H9 (cell line): ENCODE measurements around the gene PI4KB. TPM values are rescaled to one million over a fixed set of nuclear protein-coding genes. Genes with fewer than 3 reads are reported as not detected.
A peak's percentile ranks its signal among the peaks of the same experiment; 100 is the strongest.

Experiments used
- DNase-seq: peaks from one replicate; pipeline ENCODE4 v3.0.0-alpha.2; 2017
- H2AFZ ChIP-seq: one replicate; pipeline ENCODE4 v1.6.1; 2013; ENCODE audit warnings: mild to moderate bottlenecking, low read length, control low read depth, moderate library complexity
- H2AK5ac ChIP-seq: 2 replicates; pipeline ENCODE4 v1.6.1; 2013; ENCODE audit warnings: low read length, control low read depth, mixed read lengths; ENCODE audit not compliant: insufficient read length
- H2BK120ac ChIP-seq: one replicate; pipeline ENCODE4 v1.6.1; 2013; ENCODE audit warnings: low read depth, mild to moderate bottlenecking, low read length, control low read depth, inconsistent platforms; ENCODE audit not compliant: poor library complexity, severe bottlenecking
- H2BK12ac ChIP-seq: 2 replicates; pipeline ENCODE4 v1.6.1; 2013; ENCODE audit warnings: low read length, control low read depth, mixed read lengths, low read depth; ENCODE audit not compliant: insufficient read length
- H2BK15ac ChIP-seq: 2 replicates; pipeline ENCODE4 v1.6.1; 2013; ENCODE audit warnings: low read depth, low read length, control low read depth
- H2BK20ac ChIP-seq: one replicate; pipeline ENCODE4 v1.6.1; 2013; ENCODE audit warnings: low read depth, mild to moderate bottlenecking, low read length, control low read depth, inconsistent platforms; ENCODE audit not compliant: poor library complexity, severe bottlenecking
- H2BK5ac ChIP-seq: 2 replicates; pipeline ENCODE4 v1.6.1; 2013; ENCODE audit warnings: low read length, control low read depth, mixed read lengths; ENCODE audit not compliant: insufficient read length
- H3K14ac ChIP-seq: 2 replicates; pipeline ENCODE4 v1.6.1; 2013; ENCODE audit warnings: low read length, control low read depth; ENCODE audit not compliant: insufficient read depth
- H3K18ac ChIP-seq: 2 replicates; pipeline ENCODE4 v1.6.1; 2013; ENCODE audit warnings: low read depth, mild to moderate bottlenecking, mixed read lengths, low read length, control low read depth; ENCODE audit not compliant: insufficient read length
- H3K23ac ChIP-seq: 2 replicates; pipeline ENCODE4 v1.6.1; 2013; ENCODE audit warnings: low read length, control low read depth, mixed read lengths, low read depth; ENCODE audit not compliant: insufficient read length
- H3K23me2 ChIP-seq: 2 replicates; pipeline ENCODE4 v1.6.1; 2013; ENCODE audit warnings: low read depth, mild to moderate bottlenecking, mixed read lengths, low read length, control low read depth; ENCODE audit not compliant: insufficient read length, poor library complexity, severe bottlenecking
- H3K27ac ChIP-seq: 2 replicates; pipeline ENCODE4 v1.5.1; 2013; ENCODE audit warnings: low read length, control low read depth, mixed read lengths, low read depth; ENCODE audit not compliant: insufficient read length
- H3K27me3 ChIP-seq: 2 replicates; pipeline ENCODE4 v1.6.1; 2013; ENCODE audit warnings: low read length, control low read depth, inconsistent platforms; ENCODE audit not compliant: insufficient read depth
- H3K4ac ChIP-seq: 2 replicates; pipeline ENCODE4 v1.6.1; 2013; ENCODE audit warnings: low read depth, mild to moderate bottlenecking, control low read depth, inconsistent platforms, low read length, moderate library complexity
- H3K4me1 ChIP-seq: 2 replicates; pipeline ENCODE4 v1.6.1; 2013; ENCODE audit warnings: low read length, control low read depth, inconsistent platforms; ENCODE audit not compliant: insufficient read depth
- H3K4me2 ChIP-seq: 2 replicates; pipeline ENCODE4 v1.6.1; 2013; ENCODE audit warnings: low read length, control low read depth, mixed read lengths; ENCODE audit not compliant: insufficient read length, insufficient read depth
- H3K56ac ChIP-seq: 2 replicates; pipeline ENCODE4 v1.6.1; 2013; ENCODE audit warnings: low read depth, mild to moderate bottlenecking, mixed read lengths, low read length, control low read depth; ENCODE audit not compliant: insufficient read length
- H3K79me1 ChIP-seq: 2 replicates; pipeline ENCODE4 v1.6.1; 2013; ENCODE audit warnings: low read depth, mild to moderate bottlenecking, moderate library complexity, low read length, control low read depth, inconsistent platforms; ENCODE audit not compliant: insufficient read depth, poor library complexity, severe bottlenecking
- H3K79me2 ChIP-seq: 2 replicates; pipeline ENCODE4 v1.6.1; 2013; ENCODE audit warnings: low read length, control low read depth, inconsistent platforms; ENCODE audit not compliant: insufficient read depth
- H3K9ac ChIP-seq: 2 replicates; pipeline ENCODE4 v1.6.1; 2013; ENCODE audit warnings: low read length, control low read depth, mixed read lengths; ENCODE audit not compliant: insufficient read length; ENCODE audit errors: extremely low read depth
- H3K9me3 ChIP-seq: one replicate; pipeline ENCODE4 v1.6.1; 2013; ENCODE audit warnings: low read depth, low read length, inconsistent platforms; ENCODE audit not compliant: control insufficient read depth
- H3T11ph ChIP-seq: one replicate; pipeline ENCODE4 v1.6.1; 2013; ENCODE audit warnings: mild to moderate bottlenecking, low read length, control low read depth, inconsistent platforms
- H4K20me1 ChIP-seq: one replicate; pipeline ENCODE4 v1.6.1; 2013; ENCODE audit not compliant: control insufficient read depth, insufficient read length, insufficient read depth
- H4K5ac ChIP-seq: 2 replicates; pipeline ENCODE4 v1.6.1; 2013; ENCODE audit warnings: low read depth, mild to moderate bottlenecking, mixed read lengths, low read length, control low read depth; ENCODE audit not compliant: insufficient read length
- H4K8ac ChIP-seq: replicated peaks from 2 replicates; pipeline ENCODE4 v1.6.1; 2013; ENCODE audit warnings: low read length, control low read depth, mixed read lengths, low read depth; ENCODE audit not compliant: insufficient read length
- H4K91ac ChIP-seq: 2 replicates; pipeline ENCODE4 v1.6.1; 2013; ENCODE audit warnings: low read depth, mild to moderate bottlenecking, moderate library complexity, mixed read lengths, low read length, control low read depth; ENCODE audit not compliant: insufficient read length
- H3K27ac Mint-ChIP-seq, 3 experiments: 2 replicates in 2 of 3; 3 replicates in 1 of 3; pipeline ENCODE4 v1.8.0; 2020 to 2021; ENCODE audit warnings: mixed read lengths in 3 of 3, mild to moderate bottlenecking in 1 of 3, moderate library complexity in 1 of 3
- H3K27me3 Mint-ChIP-seq: 2 replicates; pipeline ENCODE4 v1.8.0; 2021; ENCODE audit warnings: low read depth, mild to moderate bottlenecking, moderate library complexity, mixed read lengths
- H3K36me3 Mint-ChIP-seq, 3 experiments: 2 replicates in 2 of 3; 3 replicates in 1 of 3; pipeline ENCODE4 v1.8.0; 2020 to 2021; ENCODE audit warnings: low read depth in 3 of 3, mixed read lengths in 3 of 3; ENCODE audit not compliant: insufficient read depth in 1 of 3
- H3K4me1 Mint-ChIP-seq, 2 experiments: 2 replicates each; pipeline ENCODE4 v1.8.0; 2020; ENCODE audit warnings: mixed read lengths in 2 of 2
- H3K4me3 Mint-ChIP-seq, 2 experiments: 2 replicates in 1 of 2; 3 replicates in 1 of 2; pipeline ENCODE4 v1.8.0; 2020 to 2021; ENCODE audit warnings: mild to moderate bottlenecking in 2 of 2, mixed read lengths in 2 of 2, moderate library complexity in 1 of 2
- H3K9me3 Mint-ChIP-seq, 2 experiments: 2 replicates in 1 of 2; 3 replicates in 1 of 2; pipeline ENCODE4 v1.8.0; 2020; ENCODE audit warnings: mild to moderate bottlenecking in 2 of 2, mixed read lengths in 2 of 2, moderate library complexity in 1 of 2
- WGBS: extraction: QIAGEN DNeasy Blood & Tissue Kit; methylation state at CpG from one replicate; pipeline ENCODE4 v1.1.7; 2013; ENCODE audit warnings: missing lambda C conversion rate, low lambda C conversion rate, mixed read lengths; ENCODE audit not compliant: insufficient read length; ENCODE audit errors: extremely low coverage; 5-methylcytosine and 5-hydroxymethylcytosine counted together
- total RNA-seq: library from RNA; stranded (reverse); gene quantifications from 2 replicates; pipeline ENCODE4 v1.2.1, GENCODE V29; 2021
- TF ChIP-seq, protein P1 (sequence below): fragments of 200-600 bp; sonication (generic); conservative IDR thresholded peaks from 3 replicates; pipeline ENCODE4 v1.8.0; 2021; ENCODE audit warnings: antibody characterized with exemption, mild to moderate bottlenecking

Gene PI4KB
- total RNA-seq, 1 experiment from 2014 or later: 39.1 TPM

DNA sequence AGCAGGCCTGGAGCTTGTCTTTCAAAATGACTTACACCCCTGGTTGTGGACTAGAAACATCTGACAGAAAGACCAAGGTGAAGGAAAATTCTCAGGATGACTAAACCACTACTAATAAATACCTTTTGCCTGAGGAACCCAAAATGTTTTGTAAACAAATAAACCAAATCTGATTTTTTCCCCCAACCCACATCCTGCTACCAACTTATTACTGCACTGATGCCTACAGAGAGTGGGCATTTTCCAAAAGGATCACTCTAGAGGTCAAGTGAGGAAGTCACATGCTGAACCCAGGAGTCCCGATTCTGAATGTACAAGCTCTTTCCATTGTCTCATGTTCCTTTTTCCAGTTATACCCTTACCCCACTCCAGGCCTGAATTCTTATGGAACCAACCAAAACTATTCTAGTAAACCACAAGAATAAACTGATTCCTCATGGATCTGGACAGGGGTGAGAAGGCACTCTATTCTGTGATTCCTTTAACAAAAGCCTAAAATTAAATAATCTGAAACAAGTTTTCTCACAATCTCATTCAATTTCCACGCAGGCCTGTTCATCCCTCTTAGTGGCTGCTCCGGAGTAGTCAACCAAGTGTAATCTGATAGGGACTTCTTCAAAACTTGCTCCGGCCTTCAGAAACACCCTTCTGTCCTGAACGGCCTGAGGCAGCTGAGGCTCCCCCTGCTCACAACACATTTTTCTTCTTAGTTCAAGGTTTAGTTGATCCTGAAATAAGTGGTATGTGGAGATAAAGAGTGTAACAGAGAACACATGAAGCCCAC lies 1.4 kb downstream of the PI4KB start:
- H2BK12ac ChIP-seq: no peak overlapping the region
- H3K56ac ChIP-seq: no peak overlapping the region
- no peaks in the 10 kb centered on the region for H3K79me1 ChIP-seq
- H3K18ac ChIP-seq: no peak overlapping the region
- WGBS: no CpG with 5 or more reads among the region's 5 CpGs
- H3K27ac Mint-ChIP-seq: peak overlapping the region in 2 of 3 experiments; percentile 16 to 64; a peak in 2 of 7 replicates
- H2BK20ac ChIP-seq: no peak overlapping the region
- H3K27ac ChIP-seq: no peak overlapping the region
- no peak overlapping the region for H4K91ac ChIP-seq
- DNase-seq: no peak
- H3K36me3 Mint-ChIP-seq: peaks cover 8 to 37% (median 20%) of the 10 kb centered on the region in 3 experiments; a peak in 6 of 7 replicates
- no peaks in the 10 kb centered on the region for H3K27me3 ChIP-seq
- H4K20me1 ChIP-seq: no peaks in the 10 kb centered on the region
- no peak overlapping the region for H4K8ac ChIP-seq
- H2BK120ac ChIP-seq: no peak overlapping the region
- no peak overlapping the region for H3K14ac ChIP-seq
- no peak overlapping the region for H2BK15ac ChIP-seq
- H3K9ac ChIP-seq: peak overlapping the region; percentile 33
- peak overlapping the region; percentile 67 for H3K4me2 ChIP-seq
- H3K9me3 Mint-ChIP-seq: no peaks in the 10 kb centered on the region
- peaks cover 3% of the 10 kb centered on the region; the same call in 1 of the 2 replicates for H3K27me3 Mint-ChIP-seq
- H2AK5ac ChIP-seq: no peak overlapping the region
- H3K4me1 Mint-ChIP-seq: peaks cover 15% of the 10 kb centered on the region in 2 experiments
- no peak overlapping the region for H2AFZ ChIP-seq
- H3K4ac ChIP-seq: no peak overlapping the region
- no peak overlapping the region for H4K5ac ChIP-seq
- H3T11ph ChIP-seq: no peak overlapping the region
- H3K79me2 ChIP-seq: no peaks in the 10 kb centered on the region
- H3K23me2 ChIP-seq: peaks cover 13% of the 10 kb centered on the region
- no peaks in the 10 kb centered on the region for H3K9me3 ChIP-seq
- H2BK5ac ChIP-seq: no peak overlapping the region
- peak overlapping the region; percentile 88 to 89 for H3K4me3 Mint-ChIP-seq
- H3K4me1 ChIP-seq: no peaks in the 10 kb centered on the region; the same call in 1 of the 2 replicates
- TF ChIP-seq, protein P1, sequence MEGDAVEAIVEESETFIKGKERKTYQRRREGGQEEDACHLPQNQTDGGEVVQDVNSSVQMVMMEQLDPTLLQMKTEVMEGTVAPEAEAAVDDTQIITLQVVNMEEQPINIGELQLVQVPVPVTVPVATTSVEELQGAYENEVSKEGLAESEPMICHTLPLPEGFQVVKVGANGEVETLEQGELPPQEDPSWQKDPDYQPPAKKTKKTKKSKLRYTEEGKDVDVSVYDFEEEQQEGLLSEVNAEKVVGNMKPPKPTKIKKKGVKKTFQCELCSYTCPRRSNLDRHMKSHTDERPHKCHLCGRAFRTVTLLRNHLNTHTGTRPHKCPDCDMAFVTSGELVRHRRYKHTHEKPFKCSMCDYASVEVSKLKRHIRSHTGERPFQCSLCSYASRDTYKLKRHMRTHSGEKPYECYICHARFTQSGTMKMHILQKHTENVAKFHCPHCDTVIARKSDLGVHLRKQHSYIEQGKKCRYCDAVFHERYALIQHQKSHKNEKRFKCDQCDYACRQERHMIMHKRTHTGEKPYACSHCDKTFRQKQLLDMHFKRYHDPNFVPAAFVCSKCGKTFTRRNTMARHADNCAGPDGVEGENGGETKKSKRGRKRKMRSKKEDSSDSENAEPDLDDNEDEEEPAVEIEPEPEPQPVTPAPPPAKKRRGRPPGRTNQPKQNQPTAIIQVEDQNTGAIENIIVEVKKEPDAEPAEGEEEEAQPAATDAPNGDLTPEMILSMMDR: no peak
- H3K23ac ChIP-seq: no peak overlapping the region
